Astrocyte of the spinal cord (primary cell): ENCODE results near the gene ADD2.

Experiments
- DNase-seq: peaks from one replicate; pipeline ENCODE4 v3.0.0; 2011; ENCODE audit warnings: low read depth, low spot score
- H3K4me3 ChIP-seq: 2 replicates; pipeline ENCODE4 v1.5.1; 2011; ENCODE audit warnings: low read depth, mild to moderate bottlenecking, low read length, moderate library complexity
- in situ Hi-C: cut with HindIII; loops from 2 replicates; pipeline ENCODE4 v1.10.0; 2017; ENCODE audit warnings: low sequenced_read_pairs
- TF ChIP-seq, protein P1 (sequence below): IDR thresholded peaks from 2 replicates; pipeline ENCODE4 v1.5.1; 2012; ENCODE audit warnings: low read depth, mild to moderate bottlenecking, low read length, inconsistent platforms

The ADD2 gene

DNA sequence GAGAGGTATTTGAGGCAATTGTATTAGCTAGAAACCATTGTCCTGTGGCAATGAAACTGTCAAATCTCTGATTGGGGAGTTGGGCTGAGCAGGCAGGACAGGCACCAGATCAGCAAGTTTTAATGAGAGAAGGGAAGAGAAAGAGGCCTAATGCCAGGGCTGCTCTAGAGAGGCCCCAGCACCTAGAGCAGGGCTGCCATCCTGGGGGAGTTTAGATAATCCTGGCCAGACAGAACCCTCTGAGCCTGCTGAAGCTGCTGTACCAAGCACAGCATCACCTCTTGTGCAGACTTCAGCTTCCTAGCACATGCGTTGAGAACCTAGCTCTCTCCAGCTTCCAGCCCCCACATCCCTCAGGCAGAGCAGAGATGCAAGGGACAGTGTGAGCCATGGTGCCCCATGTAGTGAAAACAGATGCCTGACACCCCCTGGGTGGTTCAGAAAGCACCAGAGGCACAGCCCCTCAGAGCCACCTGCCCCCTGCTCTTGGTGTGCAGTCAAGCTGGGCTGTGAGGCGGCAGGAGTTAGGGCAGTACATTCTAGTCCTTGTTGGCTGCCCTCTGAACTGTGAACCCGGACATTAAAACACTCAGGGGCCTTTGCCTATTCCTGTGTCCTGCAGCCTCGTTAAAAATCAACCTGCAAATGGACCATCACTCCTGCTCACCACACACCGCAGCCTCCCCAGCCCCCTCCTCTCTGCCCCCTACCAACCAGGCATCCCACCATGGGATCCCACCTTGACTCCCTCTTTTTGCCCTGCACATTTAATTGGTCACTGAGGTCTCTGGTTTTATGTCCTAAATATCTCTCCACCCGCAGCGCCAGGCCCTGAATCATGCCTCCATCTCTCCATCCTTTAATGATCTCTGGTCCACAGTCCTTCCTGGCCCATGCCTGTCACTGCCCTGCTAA, 52.7 kb downstream of the ADD2 start:
- no peak for DNase-seq
- TF ChIP-seq, protein P1, sequence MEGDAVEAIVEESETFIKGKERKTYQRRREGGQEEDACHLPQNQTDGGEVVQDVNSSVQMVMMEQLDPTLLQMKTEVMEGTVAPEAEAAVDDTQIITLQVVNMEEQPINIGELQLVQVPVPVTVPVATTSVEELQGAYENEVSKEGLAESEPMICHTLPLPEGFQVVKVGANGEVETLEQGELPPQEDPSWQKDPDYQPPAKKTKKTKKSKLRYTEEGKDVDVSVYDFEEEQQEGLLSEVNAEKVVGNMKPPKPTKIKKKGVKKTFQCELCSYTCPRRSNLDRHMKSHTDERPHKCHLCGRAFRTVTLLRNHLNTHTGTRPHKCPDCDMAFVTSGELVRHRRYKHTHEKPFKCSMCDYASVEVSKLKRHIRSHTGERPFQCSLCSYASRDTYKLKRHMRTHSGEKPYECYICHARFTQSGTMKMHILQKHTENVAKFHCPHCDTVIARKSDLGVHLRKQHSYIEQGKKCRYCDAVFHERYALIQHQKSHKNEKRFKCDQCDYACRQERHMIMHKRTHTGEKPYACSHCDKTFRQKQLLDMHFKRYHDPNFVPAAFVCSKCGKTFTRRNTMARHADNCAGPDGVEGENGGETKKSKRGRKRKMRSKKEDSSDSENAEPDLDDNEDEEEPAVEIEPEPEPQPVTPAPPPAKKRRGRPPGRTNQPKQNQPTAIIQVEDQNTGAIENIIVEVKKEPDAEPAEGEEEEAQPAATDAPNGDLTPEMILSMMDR: no peak
- H3K4me3 ChIP-seq: no peak overlapping the region
- in situ Hi-C loops: no loop called here

DNA sequence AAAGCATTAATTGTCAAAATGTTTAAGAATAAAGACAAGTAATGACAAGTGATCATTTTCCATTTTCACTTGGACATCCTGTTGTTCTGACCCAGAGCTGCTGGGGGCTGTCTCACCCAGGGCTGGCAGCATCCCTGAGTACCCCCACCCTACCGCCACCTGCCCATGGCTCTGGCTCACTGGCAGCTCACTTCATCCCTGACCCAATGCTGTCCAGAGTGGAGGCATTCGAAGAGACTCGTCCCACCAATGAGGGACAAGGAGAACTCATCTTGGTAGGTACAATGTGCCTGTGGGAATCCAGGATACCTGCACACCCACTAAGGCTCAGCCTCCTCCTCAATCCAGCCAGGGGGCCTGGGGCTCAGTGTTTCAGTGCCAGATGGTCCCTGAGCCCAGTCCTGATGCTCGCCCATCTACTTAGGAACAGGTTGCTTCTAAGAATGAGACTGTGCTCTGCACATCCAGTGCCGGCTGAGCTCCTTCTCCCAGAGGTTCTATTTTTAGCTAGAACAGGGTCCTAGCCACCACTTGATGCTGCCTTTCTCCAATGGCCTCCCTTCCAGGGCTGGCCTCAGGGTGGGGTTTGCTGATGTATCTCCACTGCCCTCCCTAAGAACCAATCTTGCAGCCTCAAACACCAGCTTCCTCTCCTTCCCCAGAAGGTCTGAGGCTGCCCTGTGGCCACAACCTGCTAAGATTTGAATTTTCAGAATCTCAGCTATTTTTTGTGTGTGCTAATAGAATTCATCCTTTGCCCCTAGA, 53.7 kb downstream of the ADD2 start:
- H3K4me3 ChIP-seq: no peak overlapping the region
- TF ChIP-seq, protein P1: no peak
- in situ Hi-C loops: no loop called here
- DNase-seq: no peak

DNA sequence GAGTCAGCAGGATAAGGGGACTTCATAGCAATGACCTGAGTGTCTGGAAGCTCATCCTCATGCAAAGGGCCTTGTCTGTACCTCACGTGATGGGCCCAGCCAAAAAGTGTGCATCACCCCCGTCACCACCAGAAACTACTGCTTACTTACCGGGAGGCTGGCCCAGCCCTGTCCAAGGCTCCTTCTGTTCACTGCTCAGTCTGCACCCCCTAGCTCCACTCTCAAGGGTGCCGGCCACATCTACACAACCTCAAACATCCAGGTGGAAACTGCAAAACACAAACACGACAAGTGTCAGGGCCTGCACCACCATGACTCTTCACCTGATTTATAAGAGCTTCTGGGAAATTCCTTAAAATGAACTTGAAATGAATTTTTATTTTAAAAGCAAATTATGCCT, 55.1 kb downstream of the ADD2 start:
- no peak overlapping the region for H3K4me3 ChIP-seq
- no peak for DNase-seq
- in situ Hi-C loops: no loop called here
- TF ChIP-seq, protein P1: no peak

DNA sequence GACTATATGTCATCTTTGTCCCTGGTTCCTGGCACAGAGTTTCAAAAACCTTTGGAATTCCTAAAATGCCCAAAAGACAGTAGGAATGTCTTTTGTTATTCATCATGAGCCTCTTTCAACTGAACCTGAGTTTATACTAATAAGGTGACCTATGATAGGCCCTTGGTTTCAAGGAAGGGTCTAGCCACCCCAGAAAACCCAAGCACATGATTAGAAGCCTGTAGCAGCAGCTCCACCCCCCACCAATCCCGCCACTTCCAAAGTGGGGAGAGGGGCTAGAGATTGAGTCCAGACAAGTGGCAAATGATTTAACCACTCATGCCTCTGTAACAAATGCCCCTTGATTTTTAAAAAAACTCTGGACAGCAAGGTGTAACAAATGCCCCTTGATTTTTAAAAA, 56.8 kb downstream of the ADD2 start:
- no peak for DNase-seq
- TF ChIP-seq, protein P1: no peak
- in situ Hi-C loops: no loop called here
- H3K4me3 ChIP-seq: no peak overlapping the region

DNA sequence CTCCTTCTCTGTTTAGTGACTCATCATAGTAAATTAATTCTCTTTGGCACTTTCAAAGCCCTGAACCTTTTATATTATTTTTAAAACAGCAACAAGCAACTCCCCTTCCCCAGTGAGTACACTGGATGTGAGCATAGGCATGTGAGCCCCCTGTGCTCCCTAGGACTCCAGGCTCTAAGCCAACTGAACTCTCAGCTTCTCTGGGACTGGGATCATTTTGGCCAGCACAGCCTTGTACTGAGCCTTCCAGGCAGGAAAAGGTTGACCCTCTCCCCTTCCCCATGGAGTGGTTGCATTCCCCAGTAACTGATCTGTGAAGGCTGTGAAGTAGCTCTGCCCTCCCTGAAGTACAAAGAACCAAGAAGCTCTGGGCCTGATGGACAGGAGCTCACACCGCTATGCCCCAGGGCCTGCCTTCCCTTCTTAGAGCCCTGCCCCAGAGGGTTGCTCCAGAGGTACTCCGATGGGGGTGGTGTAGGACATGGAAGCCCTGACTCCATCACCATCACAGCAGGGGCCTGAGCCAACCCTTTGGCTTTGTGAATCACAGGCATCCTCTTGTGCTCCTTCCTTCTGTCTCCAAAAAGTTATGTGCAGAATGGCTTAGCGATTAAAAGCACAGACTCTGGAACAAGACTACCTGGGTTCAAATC, 57.8 kb downstream of the ADD2 start:
- H3K4me3 ChIP-seq: no peak overlapping the region
- TF ChIP-seq, protein P1: no peak
- DNase-seq: no peak
- in situ Hi-C loops: no loop called here

DNA sequence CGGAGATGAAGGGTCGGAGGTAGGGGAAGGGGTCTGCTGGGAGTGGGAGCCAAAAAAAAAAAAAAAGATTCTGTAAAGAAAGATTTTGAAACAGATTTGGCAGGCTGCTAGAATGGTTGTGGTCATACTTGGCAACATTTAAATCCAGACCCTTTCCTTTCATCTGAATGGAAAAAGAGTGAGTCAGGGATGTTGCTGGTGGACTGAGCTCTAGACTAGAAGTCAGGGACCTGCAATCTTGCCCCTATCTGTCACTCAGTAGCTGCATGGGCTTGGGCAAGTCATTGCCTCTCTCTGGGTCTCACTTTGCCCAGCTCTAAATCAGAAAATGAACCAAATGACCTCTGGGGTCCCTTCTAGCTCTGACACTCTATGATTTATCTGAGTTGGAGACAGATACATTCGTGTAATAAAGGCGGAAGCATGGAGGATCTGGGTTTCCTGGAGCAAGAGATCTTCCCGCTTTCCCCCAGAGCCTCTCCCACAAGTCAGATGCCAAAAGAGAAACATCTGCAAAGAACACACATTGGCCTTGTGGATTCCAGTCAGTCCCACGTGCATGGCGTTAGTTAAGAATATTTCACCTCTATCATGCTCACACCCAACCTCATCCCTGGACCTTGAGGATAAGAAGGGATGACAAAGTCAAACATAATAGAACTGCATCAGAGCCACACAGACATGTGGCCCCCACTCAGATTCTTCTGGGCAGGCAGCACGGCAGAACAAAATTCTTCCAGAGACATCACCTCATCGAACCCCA, 58.5 kb downstream of the ADD2 start:
- TF ChIP-seq, protein P1: no peak
- DNase-seq: no peak
- in situ Hi-C loops: no loop called here
- no peak overlapping the region for H3K4me3 ChIP-seq
